ENCODE measurements around the gene MERTK. TPM values are rescaled to one million over a fixed set of nuclear protein-coding genes. Genes with fewer than 3 reads are reported as not detected.

The MERTK gene
- total and polyA plus RNA-seq, 2 experiments from 2014 or later, result 16.4 to 29.6 TPM

DNA sequence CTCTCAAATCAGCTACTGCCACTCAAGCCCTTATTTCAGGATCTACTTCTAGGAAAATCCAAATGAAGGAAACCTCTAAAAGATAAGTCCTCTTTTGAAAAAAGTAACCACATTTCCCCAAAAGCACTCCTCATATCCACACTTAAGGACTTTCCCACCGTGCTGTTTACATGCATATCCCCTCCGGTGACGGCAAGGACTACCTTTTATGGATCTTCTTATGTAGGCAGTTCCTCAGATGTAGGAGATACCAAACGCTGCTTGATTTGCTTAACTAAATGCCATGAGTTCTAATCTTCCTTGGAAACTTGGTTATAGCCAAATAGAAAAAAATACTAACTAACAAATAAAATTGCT, 149.8 kb downstream of the MERTK start:
- H2AFZ ChIP-seq, result no peak overlapping the region
- H3K79me2 ChIP-seq, result peaks cover 3% of the 10 kb centered on the region
- H3K27me3 ChIP-seq, result no peaks in the 10 kb centered on the region
- no peak for DNase-seq (ENCODE audit: low spot score)
- H3K27ac ChIP-seq, result peak overlapping the region; percentile 37
- TF ChIP-seq, protein P1, sequence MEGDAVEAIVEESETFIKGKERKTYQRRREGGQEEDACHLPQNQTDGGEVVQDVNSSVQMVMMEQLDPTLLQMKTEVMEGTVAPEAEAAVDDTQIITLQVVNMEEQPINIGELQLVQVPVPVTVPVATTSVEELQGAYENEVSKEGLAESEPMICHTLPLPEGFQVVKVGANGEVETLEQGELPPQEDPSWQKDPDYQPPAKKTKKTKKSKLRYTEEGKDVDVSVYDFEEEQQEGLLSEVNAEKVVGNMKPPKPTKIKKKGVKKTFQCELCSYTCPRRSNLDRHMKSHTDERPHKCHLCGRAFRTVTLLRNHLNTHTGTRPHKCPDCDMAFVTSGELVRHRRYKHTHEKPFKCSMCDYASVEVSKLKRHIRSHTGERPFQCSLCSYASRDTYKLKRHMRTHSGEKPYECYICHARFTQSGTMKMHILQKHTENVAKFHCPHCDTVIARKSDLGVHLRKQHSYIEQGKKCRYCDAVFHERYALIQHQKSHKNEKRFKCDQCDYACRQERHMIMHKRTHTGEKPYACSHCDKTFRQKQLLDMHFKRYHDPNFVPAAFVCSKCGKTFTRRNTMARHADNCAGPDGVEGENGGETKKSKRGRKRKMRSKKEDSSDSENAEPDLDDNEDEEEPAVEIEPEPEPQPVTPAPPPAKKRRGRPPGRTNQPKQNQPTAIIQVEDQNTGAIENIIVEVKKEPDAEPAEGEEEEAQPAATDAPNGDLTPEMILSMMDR (IDR thresholded peaks at IDR 0.05; ENCODE audit: poor library complexity), result no peak
- TF ChIP-seq EZH2 (IDR thresholded peaks at IDR 0.05; ENCODE audit: borderline replicate concordance) (no peak), EZH2phosphoT487 (IDR thresholded peaks at IDR 0.05; ENCODE audit: low read depth, severe bottlenecking, unreplicated experiment) (no peak)
- no peaks in the 10 kb centered on the region for H3K9me2 ChIP-seq (replicated peaks; ENCODE audit: insufficient read depth)
- 50% methylated on average over 4 of the region's 4 CpGs for WGBS (ENCODE audit: low lambda C conversion rate, missing lambda C conversion rate)
- no peak overlapping the region for H3K4me2 ChIP-seq
- peaks cover 13% of the 10 kb centered on the region for H3K4me1 ChIP-seq (ENCODE audit: insufficient read depth)
- no peaks in the 10 kb centered on the region for H4K20me1 ChIP-seq (ENCODE audit: insufficient read depth, poor library complexity, severe bottlenecking)
- no peak overlapping the region for H3K4me3 ChIP-seq
- no peaks in the 10 kb centered on the region for H3K36me3 ChIP-seq (replicated peaks; ENCODE audit: insufficient read depth, low read depth)
- H3K9me3 ChIP-seq (ENCODE audit: low read depth), result peaks cover 7% of the 10 kb centered on the region

DNA sequence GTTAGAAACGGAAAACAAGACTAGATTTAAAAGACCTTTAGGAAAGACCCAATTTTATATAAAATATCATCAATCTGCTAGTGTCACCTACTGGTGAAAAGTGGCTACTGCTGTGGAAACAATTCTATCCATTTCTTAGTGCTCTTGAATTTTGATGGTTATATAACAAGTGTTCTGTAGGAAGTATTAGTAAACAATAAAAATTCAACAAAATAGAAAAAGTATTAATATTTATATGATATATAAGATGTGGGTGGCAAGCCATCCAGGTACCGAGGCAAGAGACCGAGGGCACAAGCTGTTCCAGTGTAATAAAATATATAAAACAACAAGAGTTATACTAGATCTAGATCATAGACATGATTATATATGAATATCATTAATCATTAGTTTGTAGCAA, 150.5 kb downstream of the MERTK start:
- peak; percentile 60 for DNase-seq (ENCODE audit: low spot score)
- H3K4me2 ChIP-seq, result no peak overlapping the region
- no peak for TF ChIP-seq EZH2 (IDR thresholded peaks at IDR 0.05; ENCODE audit: borderline replicate concordance)
- TF ChIP-seq, protein P1 (IDR thresholded peaks at IDR 0.05; ENCODE audit: poor library complexity), result peak; percentile 96
- 51% methylated on average over 3 of the region's 3 CpGs for WGBS (ENCODE audit: low lambda C conversion rate, missing lambda C conversion rate)
- H3K27ac ChIP-seq, result no peak overlapping the region
- H3K79me2 ChIP-seq, result peaks cover 6% of the 10 kb centered on the region
- H3K27me3 ChIP-seq, result no peaks in the 10 kb centered on the region
- no peak overlapping the region for H3K4me3 ChIP-seq
- no peaks in the 10 kb centered on the region for H3K9me2 ChIP-seq (replicated peaks; ENCODE audit: insufficient read depth)
- H3K4me1 ChIP-seq (ENCODE audit: insufficient read depth), result peaks cover 19% of the 10 kb centered on the region
- no peaks in the 10 kb centered on the region for H4K20me1 ChIP-seq (ENCODE audit: insufficient read depth, poor library complexity, severe bottlenecking)
- H3K9me3 ChIP-seq (ENCODE audit: low read depth), result peaks cover 7% of the 10 kb centered on the region
- no peaks in the 10 kb centered on the region for H3K36me3 ChIP-seq (replicated peaks; ENCODE audit: insufficient read depth, low read depth)
- no peak overlapping the region for H2AFZ ChIP-seq

DNA sequence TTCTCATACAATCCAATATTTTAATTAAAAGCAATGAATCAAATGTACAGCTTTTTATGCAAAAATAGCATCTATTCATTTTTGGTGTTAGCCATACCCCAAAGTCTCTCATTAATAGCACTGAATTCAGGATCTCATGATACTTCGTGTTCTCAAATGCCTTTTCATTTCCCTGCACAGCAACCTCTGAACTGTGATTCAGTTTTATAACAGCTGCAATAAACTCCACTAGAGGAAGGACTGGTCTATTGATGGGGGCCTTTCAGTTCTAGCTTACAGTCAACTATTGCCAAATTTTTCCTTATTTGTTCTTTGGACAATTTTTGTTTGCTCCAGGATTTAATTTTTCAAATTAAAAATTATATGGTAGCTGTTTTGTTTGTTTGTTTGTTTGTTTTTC, 151.9 kb downstream of the MERTK start:
- 69% methylated on average over 1 of the region's 1 CpG for WGBS (ENCODE audit: low lambda C conversion rate, missing lambda C conversion rate)
- no peak overlapping the region for H3K4me2 ChIP-seq
- TF ChIP-seq, protein P1 (IDR thresholded peaks at IDR 0.05; ENCODE audit: poor library complexity), result no peak
- no peak for TF ChIP-seq EZH2 (IDR thresholded peaks at IDR 0.05; ENCODE audit: borderline replicate concordance)
- TF ChIP-seq EZH2phosphoT487 (IDR thresholded peaks at IDR 0.05; ENCODE audit: low read depth, severe bottlenecking, unreplicated experiment), result no peak

More for the DNA sequence above, 151.9 kb downstream of the MERTK start:
- H3K4me3 ChIP-seq, result no peak overlapping the region
- no peaks in the 10 kb centered on the region for H4K20me1 ChIP-seq (ENCODE audit: insufficient read depth, poor library complexity, severe bottlenecking)
- no peaks in the 10 kb centered on the region for H3K36me3 ChIP-seq (replicated peaks; ENCODE audit: insufficient read depth, low read depth)
- H3K4me1 ChIP-seq (ENCODE audit: insufficient read depth), result peaks cover 19% of the 10 kb centered on the region
- DNase-seq (ENCODE audit: low spot score), result peak; percentile 30
- no peak overlapping the region for H2AFZ ChIP-seq
- no peaks in the 10 kb centered on the region for H3K27me3 ChIP-seq
- H3K9me3 ChIP-seq (ENCODE audit: low read depth), result peaks cover 4% of the 10 kb centered on the region
- H3K27ac ChIP-seq, result peak overlapping the region; percentile 44
- H3K79me2 ChIP-seq, result peaks cover 6% of the 10 kb centered on the region
- H3K9me2 ChIP-seq (replicated peaks; ENCODE audit: insufficient read depth), result no peaks in the 10 kb centered on the region

All from hepatocyte (in vitro differentiated cells).